K562 (cell line): ENCODE data around the gene PCDH9. TPM values are rescaled to one million over a fixed set of nuclear protein-coding genes. Genes with fewer than 3 reads are reported as not detected.

Source experiments
- ATAC-seq: fragments of 200-7000 bp; cut with Tn5 transposase; 3 replicates; pipeline ENCODE4 v1.9.1; 2020; ENCODE audit warnings: moderate library complexity
- BruUV-seq: library from RNA; stranded (reverse); fragments of 400-500 nt; replicated peaks from 2 replicates; lab custom pipeline; 2021; lab: Mats Ljungman, UMichigan
- CTCF ChIA-PET: fragments of 300-600 bp; formaldehyde crosslinking; extraction: SDS; loops from one replicate; lab custom pipeline; 2021; ENCODE audit warnings: low intra/inter-chr PET ratio; lab: Yijun Ruan, JAX
- POLR2A ChIA-PET: fragments of 300-600, 350-650 bp; sonication (Branson Sonifier 250); formaldehyde crosslinking; extraction: SDS; loops from one replicate; lab custom pipeline; 2021; ENCODE audit warnings: antibody characterized with exemption, inconsistent platforms; lab: Yijun Ruan, JAX
- DNase-seq, 4 experiments: peaks; one replicate each; pipeline versions ENCODE4 v3.0.0 to v3.0.0-alpha.2; 2011 to 2018; ENCODE audit warnings: low spot score in 3 of 4, mixed read lengths in 3 of 4; ENCODE audit errors: extremely low read depth in 1 of 4
- FAIRE-seq: peaks from 2 replicates; lab custom pipeline; 2011; peaks lifted over from hg19 to GRCh38; lab: Jason Lieb, UNC
- H2AFZ ChIP-seq: 2 replicates; pipeline ENCODE4 v1.6.0; 2011; ENCODE audit warnings: low read depth, low read length, control low read depth, inconsistent platforms
- H3K27ac ChIP-seq: fragments of 200-600 bp; 3 replicates; pipeline ENCODE4 v1.8.0; 2011; ENCODE audit warnings: low read depth, mild to moderate bottlenecking, control low read depth, inconsistent platforms, low read length, moderate library complexity, mixed read lengths; ENCODE audit errors: extremely low read depth
- H3K27me3 ChIP-seq, 2 experiments: fragments of 300-600 bp in 1 of 2; 2 replicates in 1 of 2; 3 replicates in 1 of 2; pipeline versions ENCODE4 v1.6.0 to v1.8.0; 2011; ENCODE audit warnings: inconsistent platforms in 2 of 2, low read length in 2 of 2, mild to moderate bottlenecking in 1 of 2, mixed read lengths in 1 of 2, moderate library complexity in 1 of 2; ENCODE audit not compliant: control insufficient read depth in 2 of 2, insufficient read depth in 2 of 2
- H3K36me3 ChIP-seq: fragments of 300-600 bp; 3 replicates; pipeline ENCODE4 v1.8.0; 2011; ENCODE audit warnings: mild to moderate bottlenecking, low read length, inconsistent platforms; ENCODE audit not compliant: control insufficient read depth, insufficient read depth
- H3K4me1 ChIP-seq, 2 experiments: fragments of 200-600 bp in 1 of 2; replicated peaks in 1 of 2; 2 replicates in 1 of 2; 3 replicates in 1 of 2; pipeline versions ENCODE4 v1.5.1 to v1.8.0; 2011; ENCODE audit warnings: inconsistent platforms in 2 of 2, low read length in 2 of 2, mild to moderate bottlenecking in 1 of 2, mixed read lengths in 1 of 2, moderate library complexity in 1 of 2; ENCODE audit not compliant: control insufficient read depth in 2 of 2, insufficient read depth in 2 of 2
- H3K4me2 ChIP-seq: 2 replicates; pipeline ENCODE4 v1.6.1; 2011; ENCODE audit warnings: low read length, control low read depth, inconsistent platforms, mixed read lengths; ENCODE audit not compliant: insufficient read depth
- H3K4me3 ChIP-seq: fragments of 200-600 bp; sonication (generic), shearing (Covaris generic); 2 replicates; pipeline ENCODE4 v1.5.1; 2016; ENCODE audit warnings: control low read depth, inconsistent platforms
- H3K79me2 ChIP-seq: fragments of 200-600 bp; 3 replicates; pipeline ENCODE4 v1.8.0; 2011; ENCODE audit warnings: low read length, inconsistent platforms; ENCODE audit not compliant: control insufficient read depth, insufficient read depth
- H3K9ac ChIP-seq, 2 experiments: 2 replicates each; pipeline versions ENCODE4 v1.6.0 to v1.6.1; 2011; ENCODE audit warnings: low read depth in 2 of 2, low read length in 2 of 2, control low read depth in 1 of 2, inconsistent platforms in 1 of 2, mild to moderate bottlenecking in 1 of 2, mixed read lengths in 1 of 2; ENCODE audit not compliant: insufficient read depth in 1 of 2
- H3K9me1 ChIP-seq: one replicate; pipeline ENCODE4 v1.6.0; 2011; ENCODE audit warnings: inconsistent platforms, mild to moderate bottlenecking, low read length, moderate library complexity; ENCODE audit not compliant: control insufficient read depth, insufficient read depth
- H3K9me3 ChIP-seq: replicated peaks from 2 replicates; pipeline ENCODE4 v1.5.1; 2011; ENCODE audit warnings: low read depth, low read length, inconsistent platforms; ENCODE audit not compliant: control insufficient read depth, insufficient read depth
- H4K20me1 ChIP-seq: replicated peaks from 2 replicates; pipeline ENCODE4 v1.6.1; 2011; ENCODE audit warnings: low read length, inconsistent platforms, mixed read lengths; ENCODE audit not compliant: control insufficient read depth, insufficient read depth
- DPF2 ChIP-seq: fragments of 450-650 bp; IDR thresholded peaks from 2 replicates; pipeline ENCODE4 v1.6.1; 2016
- EZH2 ChIP-seq: IDR thresholded peaks from 2 replicates; pipeline ENCODE4 v1.6.1; 2012; ENCODE audit warnings: low read depth, mild to moderate bottlenecking, inconsistent platforms, low read length, borderline replicate concordance
- GABPA ChIP-seq: fragments of 200-800 bp; sonication (Bioruptor generic); conservative IDR thresholded peaks from 2 replicates; pipeline ENCODE4 v1.6.1; 2016; ENCODE audit warnings: low read depth, missing genetic modification characterization, missing compliant biosample characterization
- GATAD2A ChIP-seq: fragments of 450-650 bp; IDR thresholded peaks from 2 replicates; pipeline ENCODE4 v1.6.1; 2017
- GTF3C2 ChIP-seq: IDR thresholded peaks from 3 replicates; pipeline ENCODE4 v1.6.1; 2011; ENCODE audit warnings: borderline replicate concordance, mild to moderate bottlenecking, moderate library complexity; ENCODE audit not compliant: insufficient read length; ENCODE audit errors: extremely low read depth
- NBN ChIP-seq: fragments of 450-650 bp; IDR thresholded peaks from 2 replicates; pipeline ENCODE4 v1.6.1; 2016; ENCODE audit warnings: low read depth, mild to moderate bottlenecking
- POLR2G ChIP-seq: fragments of 200-400 bp; formaldehyde crosslinking; IDR thresholded peaks from 2 replicates; pipeline ENCODE4 v1.6.1; 2017; ENCODE audit warnings: low read depth, mild to moderate bottlenecking, antibody characterized with exemption, low read length, moderate library complexity
- RNF219 ChIP-seq: fragments of 250-450 bp; sonication (Bioruptor Pico); IDR thresholded peaks from 2 replicates; pipeline ENCODE4 v1.5.0; 2022; ENCODE audit warnings: mild to moderate bottlenecking
- SFPQ ChIP-seq: fragments of 200-400 bp; formaldehyde crosslinking; IDR thresholded peaks from 2 replicates; pipeline ENCODE4 v1.6.1; 2017; ENCODE audit warnings: mild to moderate bottlenecking, low read depth, low read length, moderate library complexity
- ZNF354B ChIP-seq: fragments of 250-450 bp; sonication (Bioruptor Pico); IDR thresholded peaks from 2 replicates; pipeline ENCODE4 v1.4.0; 2020
- ZNF395 ChIP-seq: fragments of 200-800 bp; sonication (Bioruptor generic); IDR thresholded peaks from 2 replicates; pipeline ENCODE4 v1.6.1; 2017; ENCODE audit warnings: missing genetic modification characterization, missing compliant biosample characterization
- ZNF57 ChIP-seq: fragments of 450-650 bp; formaldehyde crosslinking; IDR thresholded peaks from 2 replicates; pipeline ENCODE4 v1.4.0; 2020; ENCODE audit warnings: mild to moderate bottlenecking, moderate library complexity
- WGBS: fragments of 100-300 bp; shearing (Covaris generic); methylation state at CpG from one replicate; pipeline ENCODE4 v1.1.6; 2016; ENCODE audit warnings: low coverage, mixed read lengths; ENCODE audit not compliant: insufficient coverage; ENCODE audit errors: missing lambda C conversion rate; 5-methylcytosine and 5-hydroxymethylcytosine counted together
- in situ Hi-C: fragments of 300-500 bp; cut with MboI; formaldehyde crosslinking; loops from 4 replicates; pipeline ENCODE4 v1.15.0; 2018; ENCODE audit warnings: inconsistent platforms, mixed read lengths
- intact Hi-C: fragments of 100-400 bp; cut with micrococcal nuclease; formaldehyde crosslinking; loops from 2 replicates; pipeline ENCODE4 v1.14.2; 2022
- polyA plus RNA-seq, 8 experiments: library from polyadenylated mRNA; depleted of rRNA in 4 of 8; stranded (reverse) in 5 of 8; unstranded in 3 of 8; fragments of >200 nt; fragmentation: Nextera tagmentation in 2 of 8; fragmentation: Illumina TruSeq in 1 of 8; extraction: Ambion mirVana in 2 of 8; extraction: Trizol in 1 of 8; gene quantifications; 2 replicates each; pipeline versions ENCODE4 v1.2.1 to v1.2.3, GENCODE V29; 2011 to 2014; ENCODE audit warnings: inconsistent platforms in 1 of 8, missing spikeins in 1 of 8
- total RNA-seq, 7 experiments: library from RNA; depleted of rRNA in 6 of 7; stranded (reverse); fragments of >200 nt in 6 of 7; fragmentation: Illumina TruSeq in 2 of 7; extraction: Trizol in 2 of 7; gene quantifications; 2 replicates each; pipeline versions ENCODE4 v1.2.1 to v1.2.3, GENCODE V29; 2011 to 2021; ENCODE audit warnings: low replicate concordance in 1 of 7

Gene PCDH9
- total and polyA plus RNA-seq, 9 of the 15 experiments (the other 6 are each of a cell fraction or from before 2014, with no cell fraction given), result 1.1 to 6.7 (median 4.9) TPM

- no TSS peak for BruUV-seq
- in situ Hi-C loops, result no loop called here
- POLR2A ChIA-PET, result no interaction called here
- H3K9ac ChIP-seq, result no peak overlapping the region
- CTCF ChIA-PET, result no interaction called here
- no peak overlapping the region for H2AFZ ChIP-seq
- no peak for ATAC-seq
- H3K27me3 ChIP-seq, result no peaks in the 10 kb centered on the region
- FAIRE-seq, result no peak
- intact Hi-C loops, result no loop called here
- DNase-seq, result no peak
- no peak overlapping the region for H3K4me3 ChIP-seq
- H4K20me1 ChIP-seq, result no peaks in the 10 kb centered on the region
- no peaks in the 10 kb centered on the region for H3K4me1 ChIP-seq
- WGBS, result 45% methylated on average over 1 of the region's 1 CpG
- no peak overlapping the region for H3K4me2 ChIP-seq
- H3K9me1 ChIP-seq, result no peaks in the 10 kb centered on the region
- no peaks in the 10 kb centered on the region for H3K36me3 ChIP-seq
- H3K79me2 ChIP-seq, result no peaks in the 10 kb centered on the region
- no peaks in the 10 kb centered on the region for H3K9me3 ChIP-seq
- no peak overlapping the region for H3K27ac ChIP-seq
- TF ChIP-seq NBN (no peak), POLR2G (no peak), ZNF354B (CRISPR knock-in tag) (no peak), RNF219 (no peak), ZNF395 (CRISPR knock-in tag) (no peak), GTF3C2 (no peak), GATAD2A (no peak), SFPQ (no peak), DPF2 (no peak), ZNF57 (CRISPR knock-in tag) (no peak), GABPA (tag) (no peak), EZH2 (no peak)
These were observed 862.8 kb downstream of the PCDH9 start for GRCh38 chr13:66367356-66367755.
